Measurements from ENCODE around the gene HEATR1.
"Not testable (repeated sequence)": the region's sequence is repeated elsewhere in the genome, so short reads cannot be mapped to it uniquely, and the experiment has no call there.

The HEATR1 gene

GRCh38 chr1:236516929-236517704 is 87.2 kb downstream of the HEATR1 start:
- no peak for DNase-seq (ENCODE audit: insufficient read length, low spot score)
- no peak for TF ChIP-seq POLR2A (IDR thresholded peaks at IDR 0.05; ENCODE audit: low read depth, low read length)
- no peak for FAIRE-seq

GRCh38 chr1:236515443-236515958 is 88.8 kb downstream of the HEATR1 start:
- no peak for FAIRE-seq
- no peak for TF ChIP-seq POLR2A (IDR thresholded peaks at IDR 0.05; ENCODE audit: low read depth, low read length)
- DNase-seq (ENCODE audit: insufficient read length, low spot score), result no peak

GRCh38 chr1:236514703-236515442 is 89.4 kb downstream of the HEATR1 start:
- DNase-seq (ENCODE audit: insufficient read length, low spot score) (no peak), FAIRE-seq (no peak)

GRCh38 chr1:236511735-236512418 is 92.4 kb downstream of the HEATR1 start:
- no peak for TF ChIP-seq POLR2A (IDR thresholded peaks at IDR 0.05; ENCODE audit: low read depth, low read length)
- DNase-seq (ENCODE audit: insufficient read length, low spot score) (no peak), FAIRE-seq (no peak)

More at GRCh38 chr1:236514703-236515442, 89.4 kb downstream of the HEATR1 start:
- TF ChIP-seq POLR2A (IDR thresholded peaks at IDR 0.05; ENCODE audit: low read depth, low read length), result no peak

- no peak for DNase-seq (ENCODE audit: insufficient read length, low spot score)
- no peak for TF ChIP-seq POLR2A (IDR thresholded peaks at IDR 0.05; ENCODE audit: low read depth, low read length)
- no peak for FAIRE-seq
Measured at GRCh38 chr1:236509647-236510401, 94.5 kb downstream of the HEATR1 start.

- DNase-seq (ENCODE audit: insufficient read length, low spot score), result no peak
- TF ChIP-seq POLR2A (IDR thresholded peaks at IDR 0.05; ENCODE audit: low read depth, low read length), result no peak
- FAIRE-seq, result no peak
Measured at GRCh38 chr1:236509203-236509602, 95.1 kb downstream of the HEATR1 start.

- DNase-seq (ENCODE audit: insufficient read length, low spot score), result no peak
- no peak for FAIRE-seq
- no peak for TF ChIP-seq POLR2A (IDR thresholded peaks at IDR 0.05; ENCODE audit: low read depth, low read length)
Measured at GRCh38 chr1:236508593-236509027, 95.7 kb downstream of the HEATR1 start.

GRCh38 chr1:236507022-236507700 is 97.2 kb downstream of the HEATR1 start:
- DNase-seq (ENCODE audit: insufficient read length, low spot score), result no peak
- TF ChIP-seq POLR2A (IDR thresholded peaks at IDR 0.05; ENCODE audit: low read depth, low read length), result no peak
- FAIRE-seq, result no peak

GRCh38 chr1:236504338-236504737 is 100.0 kb downstream of the HEATR1 start:
- not testable (repeated sequence) for FAIRE-seq; DNase-seq (ENCODE audit: insufficient read length, low spot score)

GRCh38 chr1:236502972-236503639 is 101.2 kb downstream of the HEATR1 start:
- TF ChIP-seq POLR2A (IDR thresholded peaks at IDR 0.05; ENCODE audit: low read depth, low read length), result 0 out of 2 replicates have a peak, but pooled peaks have one; percentile 11
- peak; percentile 61 for DNase-seq (ENCODE audit: insufficient read length, low spot score)
- peak; percentile 66 for FAIRE-seq

GRCh38 chr1:236502579-236502971 is 101.7 kb downstream of the HEATR1 start:
- no peak for DNase-seq (ENCODE audit: insufficient read length, low spot score)
- no peak for FAIRE-seq
- no peak for TF ChIP-seq POLR2A (IDR thresholded peaks at IDR 0.05; ENCODE audit: low read depth, low read length)

GRCh38 chr1:236501093-236501492 is 103.2 kb downstream of the HEATR1 start:
- TF ChIP-seq POLR2A (IDR thresholded peaks at IDR 0.05; ENCODE audit: low read depth, low read length), result no peak
- DNase-seq (ENCODE audit: insufficient read length, low spot score), result no peak
- FAIRE-seq, result no peak
